ENCODE data around the gene ORC3.

DNA sequence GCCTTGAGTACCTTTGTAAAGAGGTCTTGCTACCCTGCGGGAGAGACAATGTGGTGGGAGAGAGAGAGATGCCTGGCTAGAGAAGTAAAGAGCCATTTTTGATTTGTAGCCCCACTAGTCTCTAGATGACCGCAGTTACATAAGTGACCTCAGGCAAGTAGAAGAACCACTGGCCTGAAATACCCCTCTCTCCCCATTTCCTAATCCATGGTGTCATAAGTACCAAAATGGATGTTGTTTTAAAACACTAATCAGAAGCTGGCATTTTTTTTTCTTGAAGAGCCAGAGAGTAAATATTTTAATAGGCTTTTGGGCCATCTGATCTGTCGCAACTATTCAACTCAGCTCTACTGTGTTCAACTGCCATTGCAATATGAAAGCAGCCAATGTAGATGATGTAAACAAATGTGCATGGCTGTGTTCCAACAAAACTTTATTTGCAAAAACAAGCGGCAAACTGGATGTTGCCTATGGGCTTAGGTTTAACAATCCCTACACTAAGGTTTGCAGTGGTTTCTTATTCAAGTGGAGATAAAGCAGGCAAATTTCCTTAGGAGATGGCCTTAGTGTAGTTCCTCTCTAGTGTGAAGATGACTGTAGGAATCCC is 36.7 kb upstream of the ORC3 start:
- TF ChIP-seq, protein P1, sequence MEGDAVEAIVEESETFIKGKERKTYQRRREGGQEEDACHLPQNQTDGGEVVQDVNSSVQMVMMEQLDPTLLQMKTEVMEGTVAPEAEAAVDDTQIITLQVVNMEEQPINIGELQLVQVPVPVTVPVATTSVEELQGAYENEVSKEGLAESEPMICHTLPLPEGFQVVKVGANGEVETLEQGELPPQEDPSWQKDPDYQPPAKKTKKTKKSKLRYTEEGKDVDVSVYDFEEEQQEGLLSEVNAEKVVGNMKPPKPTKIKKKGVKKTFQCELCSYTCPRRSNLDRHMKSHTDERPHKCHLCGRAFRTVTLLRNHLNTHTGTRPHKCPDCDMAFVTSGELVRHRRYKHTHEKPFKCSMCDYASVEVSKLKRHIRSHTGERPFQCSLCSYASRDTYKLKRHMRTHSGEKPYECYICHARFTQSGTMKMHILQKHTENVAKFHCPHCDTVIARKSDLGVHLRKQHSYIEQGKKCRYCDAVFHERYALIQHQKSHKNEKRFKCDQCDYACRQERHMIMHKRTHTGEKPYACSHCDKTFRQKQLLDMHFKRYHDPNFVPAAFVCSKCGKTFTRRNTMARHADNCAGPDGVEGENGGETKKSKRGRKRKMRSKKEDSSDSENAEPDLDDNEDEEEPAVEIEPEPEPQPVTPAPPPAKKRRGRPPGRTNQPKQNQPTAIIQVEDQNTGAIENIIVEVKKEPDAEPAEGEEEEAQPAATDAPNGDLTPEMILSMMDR (IDR thresholded peaks at IDR 0.05) = no peak
- no peak for TF ChIP-seq POLR2A (IDR thresholded peaks at IDR 0.05)
- no peak for TF ChIP-seq EP300 (IDR thresholded peaks at IDR 0.05)
- no peak for TF ChIP-seq POLR2AphosphoS5 (IDR thresholded peaks at IDR 0.05)

All from upper lobe of left lung (tissue), 4 donors.